Measurements from ENCODE around the gene RALGPS1. TPM values are rescaled to one million over a fixed set of nuclear protein-coding genes. Genes with fewer than 3 reads are reported as not detected.

RALGPS1 gene
- polyA plus RNA-seq, 3 donors, result 23.3 to 32.3 (median 23.3) TPM

DNA sequence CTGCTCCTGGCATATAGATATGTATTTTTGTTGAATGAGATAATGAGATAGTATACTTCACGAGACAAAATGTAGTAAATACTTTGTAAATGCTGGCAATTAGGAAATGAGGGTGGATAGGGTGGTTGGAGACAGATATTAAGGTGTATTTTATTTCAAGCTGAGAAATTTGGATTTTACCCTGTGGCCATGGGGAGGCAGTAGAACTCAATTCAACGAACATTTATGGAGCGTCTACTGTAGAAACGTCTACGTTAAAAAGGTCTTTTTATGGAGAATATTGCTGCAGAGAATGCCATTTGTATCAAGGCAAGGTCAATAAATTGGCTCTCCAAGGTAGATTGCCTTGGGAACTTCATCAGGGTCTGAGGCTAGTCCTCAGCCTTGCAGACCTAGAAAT, 21.5 kb upstream of the RALGPS1 start:
- DNase-seq (ENCODE audit: extremely low read depth in 1 of 11, low read depth in 9 of 11, low spot score in 4 of 11), result no peak

DNA sequence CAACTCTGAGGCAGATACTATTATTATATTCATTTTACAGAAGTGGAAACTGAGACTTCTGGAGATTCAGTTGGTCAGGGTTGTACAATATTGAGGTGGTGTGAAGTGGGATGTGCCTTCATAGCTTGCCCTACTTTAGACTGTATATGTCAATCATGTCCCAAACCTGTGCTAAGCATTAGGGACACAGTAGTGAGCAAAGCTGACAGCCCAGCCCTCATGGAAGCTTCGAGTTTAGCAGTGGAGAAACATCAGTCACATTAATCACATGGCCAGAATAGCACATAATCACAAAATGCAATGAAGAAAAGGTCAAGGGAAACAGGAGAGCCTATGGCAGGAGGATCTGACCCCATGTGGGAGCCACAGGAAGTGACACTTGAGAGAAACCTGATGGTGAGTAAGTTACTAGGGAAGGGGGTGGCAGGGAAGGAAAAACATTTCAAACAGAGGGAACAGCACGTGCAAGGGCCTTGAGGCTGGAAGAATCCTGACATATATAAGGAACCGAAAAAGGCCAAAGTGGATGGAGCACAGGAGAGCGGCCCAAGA, 20.5 kb upstream of the RALGPS1 start:
- DNase-seq (ENCODE audit: extremely low read depth in 1 of 11, low read depth in 9 of 11, low spot score in 4 of 11), result no peak

DNA sequence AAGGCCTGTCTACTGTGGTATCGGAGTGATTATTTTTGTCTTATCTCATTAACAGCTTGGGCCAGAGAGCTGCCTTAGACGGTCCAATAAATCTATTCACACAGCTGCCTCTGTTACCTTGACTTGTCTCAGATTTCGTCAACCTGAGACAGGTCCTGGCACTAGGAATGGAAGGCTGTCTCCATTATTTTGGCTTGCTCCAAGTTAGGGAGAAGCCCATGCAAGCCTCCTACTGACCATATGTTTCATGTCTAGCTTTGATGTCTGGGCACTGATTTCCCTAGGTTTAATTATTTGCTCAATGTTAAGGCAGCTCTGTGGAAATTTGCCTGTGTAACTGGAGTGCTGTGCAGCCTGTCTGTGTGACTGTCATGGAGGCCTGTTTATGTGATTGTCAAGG, 12.4 kb upstream of the RALGPS1 start:
- peak in 1 of 11 donors; percentile 49 for DNase-seq (ENCODE audit: extremely low read depth in 1 of 11, low read depth in 9 of 11, low spot score in 4 of 11)

DNA sequence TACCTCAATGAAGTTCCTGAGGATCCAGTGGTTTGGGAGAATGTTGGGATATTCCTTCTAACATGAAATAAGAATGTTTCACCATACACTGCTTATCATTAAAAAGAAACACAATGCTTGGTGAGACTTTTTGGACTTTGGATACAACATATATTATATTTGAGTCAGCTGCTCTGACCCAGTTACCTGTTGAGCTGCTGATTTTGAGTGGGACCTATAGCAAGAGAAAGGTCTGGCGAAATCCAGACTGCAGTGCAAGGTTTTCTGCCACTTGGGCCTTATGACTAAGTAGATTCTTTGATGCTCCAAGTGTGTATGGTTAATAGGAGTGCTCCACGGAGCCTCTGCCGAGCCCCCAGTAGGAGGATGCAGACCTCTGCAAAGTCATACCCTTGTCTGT, 10.0 kb upstream of the RALGPS1 start:
- no peak for DNase-seq (ENCODE audit: extremely low read depth in 1 of 11, low read depth in 9 of 11, low spot score in 4 of 11)

- DNase-seq (ENCODE audit: extremely low read depth in 1 of 11, low read depth in 9 of 11, low spot score in 4 of 11), result no peak
These were observed 8.5 kb upstream of the RALGPS1 start for GRCh38 chr9:126906091-126906490.

- DNase-seq (ENCODE audit: extremely low read depth in 1 of 11, low read depth in 9 of 11, low spot score in 4 of 11), result no peak
These were observed 7.5 kb upstream of the RALGPS1 start for GRCh38 chr9:126907058-126907457.

GRCh38 chr9:126915281-126915816, 767 bp downstream of the RALGPS1 start:
- peak in 1 of 11 donors; percentile 43 for DNase-seq (ENCODE audit: extremely low read depth in 1 of 11, low read depth in 9 of 11, low spot score in 4 of 11)

DNA sequence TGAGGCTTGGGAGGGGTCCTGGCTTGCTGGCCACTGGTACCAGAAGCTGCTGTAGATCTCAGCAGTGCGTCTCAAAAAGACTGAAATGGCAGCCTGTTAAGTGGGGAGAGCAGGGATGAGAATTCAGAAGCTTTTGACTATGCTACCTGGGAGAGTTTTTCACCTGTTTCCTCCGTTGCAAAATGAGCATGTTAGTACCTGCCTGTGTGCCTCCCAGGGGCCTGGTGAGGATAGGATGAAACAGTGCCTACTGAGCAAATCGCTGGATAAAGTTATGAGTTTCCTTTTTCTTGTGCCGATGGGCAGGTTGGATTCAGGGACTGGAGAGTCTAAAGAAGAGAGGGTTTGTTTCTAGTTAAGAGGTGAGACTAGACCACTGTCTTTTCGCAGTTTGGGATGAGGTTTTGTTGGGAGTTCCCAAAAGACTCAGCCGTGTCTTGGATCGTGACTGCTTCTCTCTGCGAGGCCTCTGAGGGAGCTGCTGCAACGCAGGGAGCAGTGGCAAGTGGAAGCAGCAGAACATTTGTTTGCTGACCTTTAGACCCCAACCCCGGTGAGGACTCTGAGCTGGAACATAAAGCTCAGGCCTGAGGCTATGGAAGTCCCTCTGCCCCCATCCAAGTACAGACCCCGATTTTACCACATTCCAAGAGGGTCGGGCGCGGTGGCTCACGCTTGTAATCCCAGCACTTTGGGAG, 1.4 kb downstream of the RALGPS1 start:
- no peak for DNase-seq (ENCODE audit: extremely low read depth in 1 of 11, low read depth in 9 of 11, low spot score in 4 of 11)

GRCh38 chr9:126916909-126917308, 2.3 kb downstream of the RALGPS1 start:
- no peak for DNase-seq (ENCODE audit: extremely low read depth in 1 of 11, low read depth in 9 of 11, low spot score in 4 of 11)

GRCh38 chr9:126919193-126919592, 4.6 kb downstream of the RALGPS1 start:
- DNase-seq (ENCODE audit: extremely low read depth in 1 of 11, low read depth in 9 of 11, low spot score in 4 of 11), result no peak

GRCh38 chr9:126925876-126926275, 11.3 kb downstream of the RALGPS1 start:
- no peak for DNase-seq (ENCODE audit: extremely low read depth in 1 of 11, low read depth in 9 of 11, low spot score in 4 of 11)

DNA sequence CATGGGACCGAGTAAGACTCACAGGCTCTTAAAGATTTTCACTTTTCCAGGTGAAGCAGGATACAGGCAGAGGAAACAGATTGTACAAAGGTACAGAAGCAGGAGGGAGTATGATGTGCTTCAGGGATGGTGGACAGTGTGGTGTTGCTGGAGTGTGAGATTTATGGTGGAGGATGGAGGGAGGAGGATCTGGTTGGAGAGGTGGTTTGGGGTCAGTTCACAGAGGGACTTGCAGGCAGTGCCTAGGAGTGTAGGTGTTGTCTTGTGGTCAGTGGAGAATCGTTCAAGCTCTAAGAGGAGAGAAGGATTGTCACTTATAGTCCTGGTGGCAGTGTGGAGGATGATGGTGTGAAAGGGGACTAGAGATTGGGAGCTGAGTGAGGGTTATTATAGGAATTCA, 11.8 kb downstream of the RALGPS1 start:
- no peak for DNase-seq (ENCODE audit: extremely low read depth in 1 of 11, low read depth in 9 of 11, low spot score in 4 of 11)

DNA sequence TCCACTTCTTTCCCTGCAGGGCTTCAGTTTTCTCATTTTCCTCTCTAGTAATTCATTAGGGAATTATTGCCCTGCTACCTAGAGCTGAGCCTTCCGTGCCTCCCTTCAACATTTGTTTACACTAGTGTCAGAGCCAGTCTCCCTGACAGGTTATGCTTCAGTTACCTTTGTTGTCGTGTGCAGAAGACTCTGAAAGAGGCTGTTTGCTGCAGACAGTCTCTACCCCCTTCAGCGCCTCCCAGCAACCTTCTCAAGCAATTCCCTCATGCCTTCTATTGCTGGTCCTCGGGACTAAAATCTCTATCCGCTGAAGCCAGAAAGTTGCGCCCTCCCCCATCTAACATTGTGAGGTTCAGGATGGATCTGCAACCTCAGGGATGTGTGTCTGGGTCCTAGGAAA, 12.8 kb downstream of the RALGPS1 start:
- peak in 3 of 11 donors; percentile 56 to 74 (median 68) for DNase-seq (ENCODE audit: extremely low read depth in 1 of 11, low read depth in 9 of 11, low spot score in 4 of 11)

DNA sequence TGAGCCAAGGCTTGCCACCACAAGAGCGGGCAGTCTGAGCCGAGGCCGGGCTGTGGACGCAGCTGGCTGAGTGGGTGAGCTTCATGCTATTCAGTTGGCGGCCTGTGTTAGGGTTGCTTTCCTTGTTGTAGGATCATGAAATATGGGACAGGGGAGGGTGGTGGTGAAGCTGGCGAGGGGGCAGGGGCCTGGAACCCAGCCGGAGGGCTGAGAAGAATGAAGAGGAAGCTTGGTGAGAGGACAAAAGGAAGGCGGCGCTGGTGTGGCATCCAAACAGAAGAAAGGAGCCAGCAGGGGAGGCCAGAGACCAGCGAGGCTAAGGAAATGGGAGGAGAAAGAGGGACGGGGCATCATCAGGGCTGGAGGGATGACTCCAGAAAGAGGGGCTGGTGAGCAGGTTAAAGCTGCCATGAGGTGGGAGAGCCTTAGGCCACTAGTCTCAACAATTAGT, 18.3 kb downstream of the RALGPS1 start:
- no peak for DNase-seq (ENCODE audit: extremely low read depth in 1 of 11, low read depth in 9 of 11, low spot score in 4 of 11)

- no peak for DNase-seq (ENCODE audit: extremely low read depth in 1 of 11, low read depth in 9 of 11, low spot score in 4 of 11)
These were observed 18.9 kb downstream of the RALGPS1 start for GRCh38 chr9:126933334-126933980.

GRCh38 chr9:126934441-126934840, 19.9 kb downstream of the RALGPS1 start:
- DNase-seq (ENCODE audit: extremely low read depth in 1 of 11, low read depth in 9 of 11, low spot score in 4 of 11), result no peak

- no peak for DNase-seq (ENCODE audit: extremely low read depth in 1 of 11, low read depth in 9 of 11, low spot score in 4 of 11)
These were observed 21.0 kb downstream of the RALGPS1 start for GRCh38 chr9:126935630-126936029.

- no peak for DNase-seq (ENCODE audit: extremely low read depth in 1 of 11, low read depth in 9 of 11, low spot score in 4 of 11)
These were observed 22.9 kb downstream of the RALGPS1 start for GRCh38 chr9:126937444-126937843.

- DNase-seq (ENCODE audit: extremely low read depth in 1 of 11, low read depth in 9 of 11, low spot score in 4 of 11), result no peak
These were observed 23.7 kb downstream of the RALGPS1 start for GRCh38 chr9:126938327-126938726.

GRCh38 chr9:126939821-126940221, 25.2 kb downstream of the RALGPS1 start:
- peak in 1 of 11 donors; percentile 52 for DNase-seq (ENCODE audit: extremely low read depth in 1 of 11, low read depth in 9 of 11, low spot score in 4 of 11)

All from renal cortex interstitium (tissue), 11 donors.